Measurements from ENCODE around the gene MGAT2.
A peak's percentile ranks its signal among the peaks of the same experiment; 100 is the strongest.
"Not testable (repeated sequence)": the region's sequence is repeated elsewhere in the genome, so short reads cannot be mapped to it uniquely, and the experiment has no call there.

The MGAT2 gene

DNA sequence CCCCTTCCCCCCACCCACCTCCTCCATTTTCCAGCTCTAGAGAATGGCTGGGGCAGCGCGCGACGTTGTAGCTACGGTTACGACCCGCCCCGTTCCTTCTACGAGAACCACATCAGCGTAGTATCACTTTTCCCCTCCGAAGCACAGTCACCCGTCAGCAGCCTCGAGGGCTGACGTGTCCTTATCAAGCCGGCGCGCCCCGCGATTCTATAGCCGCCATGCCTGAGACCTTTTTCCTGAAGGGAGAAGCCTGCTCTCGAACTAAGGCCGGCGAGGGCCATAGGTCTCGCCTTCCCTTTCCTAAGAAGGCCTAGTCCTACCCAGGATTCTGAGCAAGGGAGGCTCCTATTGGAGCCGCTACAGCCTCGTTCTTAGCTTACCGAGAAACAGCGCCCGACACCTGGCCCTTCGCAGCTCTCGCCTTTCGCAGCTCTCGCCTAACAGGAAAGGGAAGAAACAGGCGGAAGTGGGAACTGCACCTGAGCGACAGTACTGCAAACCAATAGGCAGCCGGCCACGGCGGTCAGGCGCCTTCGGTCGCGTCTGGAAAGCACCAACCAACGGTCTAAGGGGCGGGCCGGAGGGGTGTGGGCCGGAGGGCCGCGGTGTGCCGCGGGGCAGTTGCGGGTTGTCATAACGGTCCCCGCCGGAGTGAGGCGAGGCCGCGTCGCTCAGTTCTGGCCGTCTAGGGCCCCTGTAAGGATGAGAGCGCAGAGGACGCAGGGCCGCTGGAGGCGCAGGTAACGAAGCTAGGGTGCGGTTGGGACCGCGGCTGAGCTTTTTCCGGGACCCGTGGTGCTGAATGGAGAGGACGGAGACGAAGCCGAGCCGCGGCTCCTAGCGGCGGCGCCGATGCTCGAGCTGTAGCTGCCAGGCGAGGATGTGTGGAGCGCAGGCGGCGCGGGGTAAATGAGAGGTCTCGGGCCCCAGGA, at the start of gene MGAT2, which contains the start of gene RPL36AL:
TSS of gene MGAT2 (plus strand) at position 618 of the 932 bp plus-strand sequence. CDS start 470 bp downstream, outside the sequence.
TSS of gene RPL36AL (minus strand) at position 445 of the 932 bp plus-strand sequence. CDS start 1,522 bp downstream, outside the sequence.
- peak; percentile 98 for DNase-seq

DNA sequence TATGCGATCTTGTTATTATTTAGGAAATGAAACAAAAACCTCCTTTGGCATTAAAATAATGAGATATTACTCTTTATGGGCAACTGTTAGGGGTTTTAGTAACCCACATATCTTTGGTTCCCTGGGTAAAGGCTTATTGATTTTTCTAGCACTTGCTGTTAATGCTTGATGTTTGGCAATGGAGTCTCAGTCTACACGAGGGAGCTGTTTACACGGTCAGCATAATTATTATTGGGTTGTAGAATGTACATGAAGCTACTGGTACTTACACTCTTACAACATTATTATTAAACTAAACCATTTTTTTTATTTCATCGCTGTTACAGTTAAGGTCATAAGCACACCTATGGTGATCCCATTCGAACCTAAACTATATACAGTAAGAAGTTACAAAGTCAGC, 46.6 kb upstream of the MGAT2 start:
- no peak for DNase-seq

DNA sequence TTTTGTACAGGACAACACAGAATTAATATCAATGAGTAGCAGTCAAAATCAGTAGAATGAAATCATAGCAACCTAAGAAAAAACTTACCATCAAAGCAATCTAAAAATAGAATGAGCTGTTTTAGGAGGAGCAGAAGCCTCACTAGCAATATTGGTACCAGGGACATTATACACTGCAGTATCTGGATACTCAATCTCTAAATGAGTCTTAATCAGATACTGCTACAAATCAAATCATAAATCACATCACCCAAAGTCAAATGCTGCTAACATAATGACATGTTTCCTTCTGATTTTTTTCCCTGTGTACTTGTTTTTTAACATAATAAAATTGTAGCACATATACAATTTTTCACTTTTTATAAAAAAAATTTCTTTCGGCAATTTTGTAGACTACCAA, 42.5 kb upstream of the MGAT2 start:
- DNase-seq: no peak

- DNase-seq: no peak
These were observed 40.8 kb upstream of the MGAT2 start for GRCh38 chr14:49579841-49580240.

DNA sequence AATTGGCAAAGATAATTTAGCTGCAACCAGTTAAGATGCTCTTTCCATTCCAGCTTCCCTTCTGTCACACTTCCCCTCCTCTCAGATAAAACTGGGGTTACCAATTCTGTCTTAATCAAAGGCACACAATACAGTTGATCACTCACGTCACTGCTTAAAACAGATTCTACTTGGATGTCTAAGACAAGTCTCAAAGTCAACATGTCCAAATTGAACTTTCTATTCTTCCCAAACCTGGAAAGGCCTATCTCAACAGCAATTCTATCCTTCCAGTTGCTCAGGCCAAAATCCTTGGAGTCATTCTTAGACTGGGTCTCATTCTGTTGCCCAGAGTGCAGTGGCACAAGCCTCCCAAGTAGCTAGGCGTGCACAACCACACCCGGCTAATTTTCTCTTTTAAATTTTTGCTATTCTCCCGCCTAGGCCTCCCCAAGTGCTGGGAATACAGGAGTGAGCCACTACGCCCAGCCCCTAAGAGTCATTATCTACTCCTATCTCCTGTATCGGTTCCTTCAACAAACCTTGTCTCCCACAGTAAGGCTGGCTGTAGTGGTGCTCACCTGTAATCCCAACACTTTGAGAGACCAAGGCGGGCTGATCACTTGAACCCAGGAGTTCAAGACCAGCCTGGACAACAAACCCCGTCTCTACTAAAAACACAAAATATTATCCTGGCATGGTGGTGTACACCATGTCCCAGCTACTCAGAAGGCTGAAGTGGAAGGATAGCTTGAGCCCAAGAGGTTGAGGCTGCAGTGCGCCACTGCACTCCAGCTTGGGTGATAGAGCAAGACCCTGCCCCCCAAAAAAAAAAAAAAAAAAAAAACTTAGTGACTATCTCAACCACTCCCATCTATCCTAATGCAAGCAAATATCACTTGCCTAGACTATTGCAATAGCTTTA, 39.1 kb upstream of the MGAT2 start:
- no peak for DNase-seq

DNA sequence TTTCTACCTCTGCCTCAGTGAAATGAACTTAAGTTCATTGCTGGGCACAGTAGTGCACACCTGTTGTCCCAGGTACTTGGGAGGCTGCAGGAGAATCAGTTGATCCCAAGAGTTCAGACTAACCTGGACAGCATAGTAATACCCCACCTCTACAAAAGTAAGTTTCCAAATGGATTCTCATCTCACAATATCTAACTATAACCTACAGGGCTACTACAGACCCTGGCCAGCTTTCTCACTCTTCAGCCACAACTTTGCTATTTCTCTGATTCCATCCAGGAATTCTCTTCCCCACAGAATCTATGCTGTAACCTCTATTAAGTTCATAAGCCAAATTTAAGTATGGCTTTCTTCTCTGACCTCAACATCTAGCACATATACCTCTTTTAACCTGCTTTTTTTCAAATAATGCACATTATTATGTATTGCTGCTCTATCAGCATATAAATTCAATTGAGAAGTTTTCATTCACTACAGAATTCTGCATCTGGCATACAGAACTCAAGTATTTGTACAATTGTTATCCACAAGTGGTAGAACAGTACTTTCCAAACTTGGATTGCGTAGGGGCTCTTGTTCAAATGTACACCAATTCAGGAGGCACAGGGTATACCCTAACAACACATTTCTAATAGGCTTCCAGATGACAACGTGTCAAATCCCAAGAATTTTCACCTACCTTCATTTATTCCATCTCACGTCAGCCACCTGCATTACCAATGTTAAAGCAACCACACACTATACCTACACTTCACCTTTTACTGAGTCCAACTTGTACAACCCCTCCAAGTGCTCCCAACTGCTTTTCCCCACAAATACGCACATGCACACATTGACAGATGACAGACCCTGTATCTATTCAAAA, 38.3 kb upstream of the MGAT2 start:
- DNase-seq: no peak

DNA sequence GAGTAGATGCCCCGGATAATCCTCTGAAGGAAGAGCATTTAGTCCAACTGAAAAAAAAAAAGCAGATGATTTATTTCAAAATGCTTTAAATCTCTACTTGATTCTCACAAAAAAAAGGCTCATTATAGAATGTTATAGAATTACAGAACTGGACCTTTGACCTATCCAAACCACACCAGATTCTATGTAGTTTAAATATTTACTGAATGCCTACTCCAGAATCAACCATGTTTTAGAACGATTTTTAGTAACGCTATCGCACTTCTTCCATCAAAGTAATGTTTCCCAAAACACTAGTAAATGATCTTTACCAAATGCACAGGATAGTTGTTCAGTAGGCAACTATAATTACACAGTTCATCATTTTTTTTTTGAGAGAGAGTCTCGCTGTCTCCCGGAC, 37.0 kb upstream of the MGAT2 start:
- DNase-seq: no peak

DNA sequence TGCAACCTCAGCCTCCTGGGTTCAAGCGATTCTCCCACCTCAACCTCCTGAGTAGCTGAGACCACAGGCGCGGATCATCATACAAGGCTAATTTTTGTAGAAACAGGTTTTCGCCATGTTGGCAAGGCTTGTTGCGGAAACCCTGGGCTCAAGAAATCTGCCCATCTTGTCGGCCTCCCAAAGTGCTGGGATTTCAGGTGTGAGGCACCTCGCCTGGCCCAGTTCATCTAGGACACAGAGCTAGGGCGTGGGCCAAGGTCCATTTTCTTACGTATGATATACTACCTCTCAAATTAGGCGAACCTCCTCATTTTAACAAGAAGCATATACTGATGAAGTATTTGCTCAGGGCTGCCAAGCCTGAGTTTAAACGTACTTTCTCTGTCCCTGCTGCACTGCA, 36.5 kb upstream of the MGAT2 start:
- DNase-seq: no peak

- DNase-seq: not testable (repeated sequence)
These were observed 35.5 kb upstream of the MGAT2 start for GRCh38 chr14:49584981-49585640.

- DNase-seq: peak; percentile 98
These were observed 34.6 kb upstream of the MGAT2 start, which contains the start of gene RPS29 for GRCh38 chr14:49585803-49586672. RPS29 (minus strand) TSS chr14:49586380; CDS start chr14:49586346, 34 bp downstream.

DNA sequence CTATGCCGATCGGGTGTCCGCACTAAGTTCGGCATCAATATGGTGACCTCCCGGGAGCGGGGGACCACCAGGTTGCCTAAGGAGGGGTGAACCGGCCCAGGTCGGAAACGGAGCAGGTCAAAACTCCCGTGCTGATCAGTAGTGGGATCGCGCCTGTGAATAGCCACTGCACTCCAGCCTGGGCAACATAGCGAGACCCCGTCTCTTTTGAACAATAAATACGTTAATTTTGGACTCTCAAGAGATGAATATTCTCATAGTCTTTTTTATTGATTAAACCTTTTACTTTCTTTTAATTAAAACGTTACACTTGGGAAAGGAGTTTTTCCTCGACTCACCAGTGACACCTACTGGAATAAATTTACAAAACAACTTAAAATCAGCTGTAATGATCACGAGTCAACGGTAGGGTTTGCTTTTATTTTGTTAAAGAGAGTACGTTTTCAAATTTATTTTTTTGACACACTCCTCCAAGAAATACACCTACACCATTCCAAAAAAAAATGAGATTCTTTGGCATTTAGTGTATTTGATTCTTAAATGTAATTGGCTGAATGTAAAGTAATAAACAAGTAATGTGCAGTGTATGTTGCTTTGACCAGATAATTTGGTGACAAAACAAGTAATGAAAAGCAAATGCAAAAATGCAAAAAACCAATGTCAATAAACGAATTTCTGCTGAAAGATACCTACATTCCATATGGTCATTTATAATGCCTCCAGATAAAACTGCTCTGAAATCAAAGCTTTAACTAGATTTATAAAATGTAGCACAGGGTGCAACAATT, 33.7 kb upstream of the MGAT2 start:
- peak; percentile 61 for DNase-seq

DNA sequence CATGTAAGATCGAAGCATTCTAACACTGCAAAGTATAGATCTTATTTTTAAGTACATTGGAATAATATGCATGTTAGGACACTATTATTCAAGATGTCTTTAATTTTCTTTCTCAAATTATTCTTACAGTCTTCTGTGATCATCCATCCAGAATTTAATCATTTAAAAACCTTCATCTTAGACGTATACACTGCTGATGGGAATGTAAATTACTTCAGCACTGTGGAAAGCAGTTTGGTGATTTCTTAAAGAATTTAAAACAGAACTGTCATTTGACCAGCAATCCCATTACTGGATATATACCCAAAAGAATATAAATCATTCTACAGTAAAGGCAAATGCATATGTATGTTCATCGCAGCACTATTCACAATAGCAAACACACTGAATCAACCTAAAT, 31.2 kb upstream of the MGAT2 start:
- DNase-seq: no peak

DNA sequence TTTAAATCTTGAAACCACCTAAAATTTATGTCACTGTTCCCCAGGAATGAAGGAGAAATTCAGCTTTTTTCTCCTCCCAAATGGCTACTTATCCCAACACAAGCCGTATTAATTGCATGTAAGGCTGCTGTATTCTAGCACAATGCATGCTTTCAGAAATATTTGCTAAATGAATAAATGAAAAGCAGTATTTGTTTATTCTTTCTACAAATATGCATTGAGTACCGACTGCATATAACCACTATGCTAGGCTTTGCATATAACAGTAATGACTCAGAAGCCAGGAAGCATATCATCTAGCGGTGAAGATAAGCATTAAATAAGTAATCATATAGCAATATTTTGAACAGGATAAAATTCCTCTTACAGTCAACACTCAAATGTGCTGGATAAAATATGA, 27.6 kb upstream of the MGAT2 start:
- peak; percentile 73 for DNase-seq

DNA sequence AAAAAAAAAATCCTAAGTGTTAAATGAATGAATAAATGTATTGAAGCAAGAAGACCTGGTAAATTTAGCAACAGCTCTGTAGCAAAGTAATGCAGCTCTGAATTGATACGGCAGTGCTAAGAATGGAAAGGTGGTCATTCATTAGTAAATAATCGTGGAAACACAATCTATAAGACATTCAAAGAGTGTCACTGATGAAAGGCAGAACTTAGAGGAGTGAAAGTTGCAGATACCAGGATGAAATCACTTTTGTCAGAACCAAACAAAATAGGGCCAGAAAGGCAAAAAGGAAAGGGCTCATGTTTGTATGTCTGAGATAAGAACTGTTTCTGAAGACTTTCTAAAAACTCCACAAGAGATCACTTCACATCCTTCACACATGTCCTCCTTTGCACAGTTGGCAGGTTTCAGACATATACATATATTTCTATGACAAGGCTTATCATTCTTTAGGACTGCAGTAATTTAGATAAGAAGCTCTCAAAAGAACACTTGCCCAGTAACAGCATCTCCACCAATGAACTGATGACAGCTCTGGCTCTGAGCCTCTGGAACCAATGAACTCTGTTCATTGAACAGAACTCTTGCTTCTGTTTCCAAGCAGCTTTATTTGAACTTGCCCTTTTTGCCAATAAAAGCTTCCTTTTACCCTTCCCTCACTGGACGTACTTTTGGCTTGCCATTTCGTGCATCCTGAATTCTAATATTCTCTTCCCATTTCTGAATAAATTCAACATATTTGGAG, 26.1 kb upstream of the MGAT2 start:
- no peak for DNase-seq

DNA sequence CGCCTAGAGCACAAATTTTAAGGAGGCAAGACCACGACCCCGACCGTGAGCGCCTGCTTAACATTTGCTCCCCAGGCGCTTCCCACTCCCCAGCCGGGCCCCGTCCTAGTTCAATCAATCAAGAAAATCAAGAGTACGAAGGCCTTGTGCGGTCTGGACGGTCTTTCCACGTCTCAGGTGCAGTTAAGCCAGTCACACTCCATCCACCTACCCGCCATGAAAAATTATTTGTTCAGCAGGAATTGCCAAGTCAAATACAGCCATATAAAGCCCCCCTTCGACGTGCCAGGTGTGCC, 22.5 kb upstream of the MGAT2 start:
- DNase-seq: no peak

- DNase-seq: peak; percentile 87
These were observed 21.9 kb upstream of the MGAT2 start, which contains the start of gene LRR1 for GRCh38 chr14:49598485-49599300. LRR1 (plus strand) TSS chr14:49598940; CDS start chr14:49599021, 81 bp downstream.

DNA sequence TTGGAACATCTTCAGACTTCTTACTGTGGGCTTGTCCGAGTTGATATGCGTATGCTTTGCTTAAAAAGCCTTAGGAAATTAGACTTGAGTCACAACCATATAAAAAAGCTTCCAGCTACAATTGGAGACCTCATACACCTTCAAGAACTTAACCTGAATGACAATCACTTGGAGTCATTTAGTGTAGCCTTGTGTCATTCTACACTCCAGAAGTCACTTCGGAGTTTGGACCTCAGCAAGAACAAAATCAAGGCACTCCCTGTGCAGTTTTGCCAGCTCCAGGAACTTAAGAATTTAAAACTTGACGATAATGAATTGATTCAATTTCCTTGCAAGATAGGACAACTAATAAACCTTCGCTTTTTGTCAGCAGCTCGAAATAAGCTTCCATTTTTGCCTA, 13.0 kb upstream of the MGAT2 start:
- DNase-seq: no peak

DNA sequence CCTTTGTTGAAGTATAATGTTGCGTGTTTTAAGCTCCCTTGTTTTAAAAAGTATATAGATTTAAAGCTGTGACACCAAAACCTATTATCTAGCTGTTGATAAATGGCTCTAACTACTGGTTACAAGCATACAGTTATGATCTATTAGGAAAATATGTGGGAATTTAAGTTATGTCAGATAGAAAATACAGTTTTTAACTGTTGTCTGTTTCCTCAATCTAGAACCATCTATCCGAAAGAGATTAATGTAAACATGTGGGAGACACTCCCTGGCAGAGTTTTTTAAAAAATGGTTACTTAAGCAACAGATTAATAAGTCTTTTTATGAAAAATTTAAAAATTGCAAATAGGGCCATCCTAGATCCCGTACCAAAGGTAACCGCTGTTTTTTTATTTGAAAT, 8.3 kb upstream of the MGAT2 start:
- DNase-seq: no peak
